HUDEP-2 (cell line): Measurements from ENCODE around the gene NFS1.
"Not testable (repeated sequence)": the region's sequence is repeated elsewhere in the genome, so short reads cannot be mapped to it uniquely, and the experiment has no call there.

ENCODE experiments used
- DNase-seq, 76 experiments: peaks; one replicate each; lab custom pipeline; 2025; ENCODE audit not compliant: unreplicated experiment in 76 of 76; lab: John Stamatoyannopoulos, UW

Gene NFS1

DNA sequence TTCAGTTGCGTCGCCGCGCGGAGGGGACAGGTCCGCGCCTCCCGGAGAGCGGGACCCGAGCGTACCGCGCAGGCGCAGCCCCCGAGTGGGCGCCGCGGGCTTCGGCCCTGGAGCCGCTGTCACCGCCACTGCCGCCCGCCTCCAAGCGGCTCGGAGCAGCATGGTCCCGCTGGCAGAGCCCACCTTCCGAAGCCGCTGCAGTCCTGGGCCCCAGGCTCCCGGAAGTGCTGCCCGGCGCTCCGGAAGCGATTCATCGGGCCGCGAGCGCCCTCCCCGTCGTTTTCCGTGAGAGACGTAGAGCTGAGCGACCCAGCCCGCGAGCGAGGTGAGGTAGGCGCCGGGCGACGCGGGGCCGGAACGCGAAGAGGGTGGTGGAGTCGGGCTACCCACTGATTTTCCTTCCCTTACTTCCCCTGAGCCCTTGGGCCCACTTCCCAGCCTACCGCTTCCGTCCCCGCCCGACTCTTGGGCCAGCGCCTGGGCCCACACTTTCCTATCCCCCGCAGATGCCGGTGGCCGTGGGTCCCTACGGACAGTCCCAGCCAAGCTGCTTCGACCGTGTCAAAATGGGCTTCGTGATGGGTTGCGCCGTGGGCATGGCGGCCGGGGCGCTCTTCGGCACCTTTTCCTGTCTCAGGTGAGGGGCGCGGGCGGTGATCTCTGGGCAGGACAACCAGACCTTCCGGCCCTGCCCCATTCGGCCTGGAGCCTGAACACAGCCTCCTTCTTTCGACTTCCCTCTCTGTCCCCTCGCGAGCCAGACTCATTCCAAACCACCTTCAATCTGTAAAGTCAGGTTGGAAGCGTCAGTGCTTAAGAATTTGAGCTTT, at the start of gene NFS1, which contains the start of gene ROMO1:
Gene NFS1 (minus strand): TSS at position 226 of the 830 bp plus-strand sequence. CDS start 64 bp downstream, at position 162.
Gene ROMO1 (plus strand): TSS at position 279 of the 830 bp plus-strand sequence. CDS start 228 bp downstream, at position 507.
- DNase-seq: peak in 72 of 76 experiments; percentile 11 to 85 (median 67)

DNA sequence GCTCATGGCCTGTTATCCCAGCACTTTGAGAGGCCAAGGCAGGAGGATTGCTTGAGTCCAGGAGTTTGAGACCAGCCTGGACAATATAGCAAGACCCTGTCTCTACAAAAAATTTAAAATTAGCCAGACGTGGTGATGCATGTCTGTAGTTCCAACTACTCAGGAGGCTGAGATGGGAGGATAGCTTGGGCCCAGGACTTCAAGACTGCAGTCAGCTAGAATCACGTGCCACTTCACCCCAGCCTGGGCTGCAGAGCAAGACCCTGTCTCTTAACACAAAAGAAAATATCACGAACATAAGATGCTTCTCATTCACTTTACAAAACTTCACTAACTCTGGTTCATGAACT, 45.3 kb upstream of the NFS1 start:
- not testable (repeated sequence) for DNase-seq

DNA sequence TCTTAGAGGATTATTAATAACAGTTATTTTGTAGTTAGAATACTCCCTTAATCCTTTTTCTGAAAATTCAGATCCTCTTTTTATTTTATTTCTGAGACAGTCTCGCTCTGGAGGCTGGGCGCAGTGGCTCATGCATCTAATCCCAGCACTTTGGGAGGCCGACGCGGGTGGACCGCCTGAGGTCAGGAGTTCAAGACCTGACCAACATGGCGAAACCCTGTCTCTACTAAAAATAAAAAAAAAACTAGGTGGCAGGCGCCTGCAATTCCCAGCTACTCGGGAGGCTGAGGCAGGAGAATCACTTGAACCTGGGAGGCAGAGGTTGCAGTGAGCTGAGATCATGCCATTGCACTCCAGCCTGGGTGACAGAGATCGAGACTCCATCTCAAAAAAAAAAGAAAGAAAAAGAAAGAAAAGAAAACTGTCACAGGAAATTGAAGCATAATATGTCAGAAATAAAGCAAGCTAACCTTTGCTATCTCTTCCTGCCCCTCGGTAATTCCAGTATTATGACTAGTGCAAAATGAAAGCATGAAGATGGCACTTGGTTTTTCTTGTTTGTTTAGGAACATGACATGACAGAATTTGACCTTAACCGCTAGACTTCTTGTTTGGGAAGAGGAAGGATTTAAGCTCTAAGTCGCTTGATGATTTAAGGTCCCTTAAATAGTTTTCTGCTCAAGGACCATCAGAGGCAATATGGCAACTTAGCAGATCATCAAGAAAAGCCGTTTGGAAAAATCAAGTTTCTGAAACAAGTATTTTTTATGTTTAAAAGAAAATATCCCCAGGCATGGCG, 44.7 kb upstream of the NFS1 start:
- peak in 2 of 76 experiments; percentile 5 to 10 for DNase-seq

DNA sequence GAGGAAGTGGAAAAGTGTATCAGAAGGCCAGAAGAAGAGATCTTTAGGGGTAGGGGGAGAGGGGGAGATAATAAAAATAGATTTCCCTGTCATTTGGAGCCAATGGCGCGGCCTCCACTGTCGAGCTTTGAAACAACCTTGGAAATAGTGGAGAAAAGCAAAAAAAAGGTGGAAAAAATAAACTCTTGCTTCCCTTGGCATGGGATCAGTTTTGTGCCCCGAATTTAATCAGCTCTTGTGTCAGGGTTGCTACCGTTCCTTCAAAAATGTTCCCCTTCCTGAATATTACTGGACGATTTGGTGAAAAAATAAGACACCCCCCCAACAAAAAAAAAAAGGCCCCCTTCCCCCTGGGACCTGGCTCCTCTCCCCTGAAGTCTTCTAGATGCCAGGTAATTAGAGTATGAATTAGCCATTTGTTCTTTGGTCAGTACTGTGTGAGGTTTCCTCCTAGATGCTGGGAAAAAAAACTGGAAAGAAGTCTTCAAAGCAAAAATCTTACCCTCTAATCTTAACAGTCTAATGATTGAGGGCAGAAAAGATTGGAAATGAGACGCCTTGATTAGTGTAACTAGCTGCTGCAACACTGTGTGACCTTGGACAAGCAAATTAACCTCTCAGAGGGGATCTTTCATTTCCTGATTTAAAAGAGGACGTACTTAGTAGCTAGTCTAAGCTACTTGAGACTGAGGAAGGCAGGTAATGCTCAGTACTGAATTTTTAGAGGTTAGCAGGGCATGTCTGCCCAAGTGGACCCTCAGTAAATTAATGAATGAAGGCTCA, 43.8 kb upstream of the NFS1 start:
- peak in 12 of 76 experiments; percentile 1 to 54 (median 10) for DNase-seq

DNA sequence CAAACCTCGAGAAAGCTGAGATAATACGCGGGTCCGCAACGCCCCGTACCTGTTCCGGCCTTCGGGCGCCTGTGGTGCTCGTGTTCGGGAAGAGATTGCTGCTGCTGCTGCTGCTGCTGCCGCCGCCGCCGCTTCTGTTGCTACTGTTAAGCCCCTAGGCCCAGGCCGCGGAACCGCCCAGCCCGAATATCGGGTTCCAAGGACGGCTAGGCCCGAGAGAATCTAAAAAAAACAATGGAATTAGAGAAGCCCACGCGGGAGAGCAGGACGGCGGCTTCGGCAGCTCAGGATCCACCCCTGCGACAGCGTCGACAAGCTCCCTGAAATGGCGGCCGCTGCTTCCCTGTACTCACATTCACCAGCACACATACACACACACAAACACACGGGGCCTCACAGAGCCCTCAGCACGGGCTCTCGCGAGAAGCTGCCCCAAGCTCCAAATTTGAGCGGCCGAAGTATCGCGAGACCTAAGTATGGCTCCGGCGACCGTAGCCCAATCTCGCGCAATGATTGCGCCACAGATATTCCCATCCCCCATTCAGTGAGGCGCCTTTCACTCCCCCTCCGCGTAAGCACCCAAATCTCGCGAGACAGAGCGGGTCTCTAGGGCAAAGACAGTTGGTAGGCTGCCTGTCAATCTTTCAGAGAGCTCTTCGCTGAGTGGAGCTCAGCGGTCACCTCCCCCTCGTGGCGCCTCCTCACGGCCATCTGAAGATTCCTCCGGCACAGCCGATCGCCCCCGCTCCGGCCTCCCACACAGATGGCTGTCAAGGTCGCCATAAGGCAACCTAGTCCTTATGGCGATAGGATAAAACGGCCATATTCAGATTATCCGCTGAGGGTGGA, 43.0 kb upstream of the NFS1 start, which contains the start of gene RBM39:
Gene RBM39 (minus strand): TSS at position 369 of the 849 bp plus-strand sequence. CDS start 1,386 bp downstream, outside the sequence.
- DNase-seq: peak; percentile 76 to 100 (median 99)

DNA sequence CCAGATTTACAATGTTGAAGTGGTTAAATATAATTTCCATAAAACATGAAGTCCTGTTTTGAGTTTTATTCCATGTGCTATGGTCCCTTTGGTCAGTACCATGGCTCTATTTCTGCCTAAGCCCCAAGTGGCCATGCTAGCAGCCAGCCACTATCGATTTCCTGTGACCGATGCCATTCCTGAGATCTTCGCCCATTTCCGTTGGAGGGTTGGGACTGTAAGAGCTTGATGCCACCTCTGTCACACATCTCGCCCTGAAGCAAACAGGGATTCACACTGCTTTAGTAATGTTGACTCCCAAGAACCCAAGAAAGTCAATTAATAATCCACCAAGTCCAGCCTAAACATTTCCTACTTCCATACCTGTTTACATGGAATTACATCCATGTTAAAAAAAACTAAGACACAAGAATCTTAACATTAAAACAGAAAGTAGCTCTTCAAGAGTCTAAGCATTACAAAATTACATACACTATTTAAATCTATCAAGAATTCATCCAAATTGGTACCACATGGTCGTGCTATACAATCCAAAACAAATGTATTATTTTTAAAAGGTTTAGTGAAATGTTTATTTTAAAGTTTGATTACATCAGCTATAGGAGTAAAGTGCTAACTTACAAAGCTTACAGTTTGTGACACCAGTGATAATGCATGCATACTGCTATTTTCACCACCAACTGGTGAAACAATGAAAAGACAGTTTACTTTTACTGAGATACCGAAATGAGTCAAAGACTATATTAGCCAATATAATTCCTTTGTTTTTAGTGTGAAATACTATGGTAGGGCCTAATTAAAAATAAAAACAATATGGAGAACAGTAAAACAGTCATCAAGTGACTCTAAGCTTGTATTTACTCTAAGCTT, 40.4 kb upstream of the NFS1 start:
- peak in 13 of 76 experiments; percentile 1 to 43 (median 18) for DNase-seq

DNA sequence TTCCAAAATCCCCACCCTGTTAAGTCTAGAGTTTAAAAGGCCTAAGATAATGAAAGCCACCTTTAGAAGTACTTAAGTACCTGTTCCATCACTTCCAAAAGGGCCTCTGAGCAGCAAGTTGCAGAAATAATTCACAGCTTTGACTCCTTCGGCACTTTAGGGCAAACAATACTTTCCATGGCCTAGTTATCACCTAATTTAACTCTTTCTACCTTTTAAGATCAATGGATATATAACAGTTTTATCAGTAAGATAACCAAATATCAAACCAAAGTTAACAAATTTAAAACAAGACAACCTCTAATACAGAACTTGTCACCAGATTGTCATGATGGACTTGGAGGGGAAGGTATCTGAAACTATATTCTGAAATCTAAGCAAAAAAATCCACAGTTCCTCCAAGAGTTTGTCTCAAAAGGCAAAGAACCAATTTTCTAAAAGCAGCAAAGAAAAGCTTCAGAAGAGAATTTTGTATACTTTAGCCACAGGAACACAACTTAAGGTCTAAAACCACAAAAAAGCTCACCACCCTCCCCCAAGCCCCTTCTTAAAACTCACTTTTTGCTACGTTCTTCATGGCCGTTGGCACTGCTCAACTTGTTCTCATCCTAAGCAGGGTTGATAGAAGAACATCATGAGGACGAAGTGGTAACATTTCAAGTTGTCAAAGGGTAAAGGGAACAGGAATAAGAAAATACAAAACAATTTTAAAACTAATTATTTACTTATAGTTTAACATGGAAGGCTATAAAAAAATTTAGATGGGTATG, 39.4 kb upstream of the NFS1 start:
- no peak for DNase-seq

DNA sequence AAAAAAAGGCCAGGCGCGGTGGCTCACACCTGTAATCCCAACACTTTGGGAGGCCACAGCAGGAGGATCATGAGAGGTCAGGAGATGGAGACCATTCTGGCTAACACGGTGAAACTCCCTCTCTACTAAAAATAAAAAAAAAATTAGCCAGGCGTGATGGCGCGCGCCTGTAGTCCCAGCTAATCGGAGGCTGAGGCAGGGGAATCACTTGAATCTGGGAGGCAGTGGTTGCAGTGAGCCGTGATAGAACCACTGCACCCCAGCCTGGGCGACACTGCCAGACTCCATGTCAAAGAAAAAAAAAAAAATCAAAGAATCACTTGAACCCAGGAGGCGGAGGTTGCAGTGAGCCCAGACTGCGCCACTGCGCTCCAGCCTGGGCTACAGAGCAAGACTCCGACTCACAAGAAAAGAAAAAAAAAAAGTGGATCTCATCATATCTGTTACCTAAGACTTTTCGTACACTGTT, 38.7 kb upstream of the NFS1 start:
- no peak for DNase-seq

DNA sequence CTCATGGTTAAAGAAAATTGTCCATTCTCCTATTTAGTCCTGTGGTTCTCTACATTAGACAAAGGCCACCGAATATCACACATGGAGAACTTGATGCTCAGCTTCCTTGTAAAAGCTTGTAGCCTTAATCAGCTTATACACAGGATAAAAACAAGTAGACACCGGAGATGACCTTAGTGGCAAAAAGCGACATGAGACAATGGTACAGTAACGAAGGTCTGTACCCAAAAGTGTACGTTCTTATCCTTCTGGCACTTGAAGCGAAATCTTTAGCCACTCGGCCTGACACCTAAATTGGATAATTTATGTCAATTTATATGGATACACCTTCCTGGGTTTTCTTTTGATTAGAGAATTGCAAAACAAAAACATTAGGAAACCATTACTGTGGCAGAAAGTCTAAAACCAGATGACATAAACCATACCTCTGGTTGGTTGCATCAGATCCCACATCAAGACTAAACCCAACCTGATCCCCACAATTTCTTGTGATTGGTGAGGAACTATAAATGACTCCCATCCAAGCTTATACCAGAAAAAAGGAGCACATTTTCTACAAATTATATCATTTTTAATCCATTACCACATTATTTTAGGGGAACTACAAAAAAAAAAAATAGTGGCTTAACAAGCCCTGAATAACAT, 36.8 kb upstream of the NFS1 start:
- no peak for DNase-seq

DNA sequence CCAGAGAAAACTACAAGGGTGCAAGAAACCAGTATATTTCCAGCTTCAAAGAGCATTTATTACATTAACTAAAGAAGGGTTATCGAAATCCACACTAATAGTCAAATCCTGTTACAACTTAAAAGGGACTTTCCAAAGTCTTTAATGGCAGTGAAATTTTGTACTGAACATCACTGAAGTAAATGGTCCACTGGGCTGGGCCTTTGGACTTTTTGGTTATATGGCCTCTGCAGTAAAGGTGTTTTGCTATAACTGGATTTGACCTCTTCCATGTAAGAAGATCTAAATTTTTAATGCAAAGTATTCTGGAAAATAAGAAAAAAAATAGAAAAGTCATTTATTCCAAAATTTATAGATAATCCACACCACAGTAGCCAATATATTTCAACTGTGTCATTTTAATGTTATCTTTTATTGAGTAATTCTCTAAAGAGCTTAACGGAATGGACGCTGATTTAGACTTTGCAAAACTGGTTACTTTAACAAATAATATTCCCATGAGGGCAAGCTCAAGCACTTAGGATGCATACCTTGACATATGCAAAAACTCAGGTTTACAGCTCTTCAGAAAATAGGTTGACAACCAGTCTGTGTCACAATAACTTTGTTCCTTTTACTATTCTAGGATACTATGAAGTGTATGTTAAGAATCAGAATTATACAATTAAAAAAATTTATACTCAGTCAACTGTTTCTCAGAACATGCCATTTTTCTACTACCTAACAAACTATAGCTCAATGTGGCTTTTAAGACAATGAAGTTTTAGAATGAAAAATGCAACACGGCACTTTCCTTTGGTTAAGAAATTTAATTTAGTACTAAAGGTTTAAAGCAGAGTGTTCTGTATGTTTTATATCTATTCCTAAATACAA, 35.9 kb upstream of the NFS1 start:
- no peak for DNase-seq

DNA sequence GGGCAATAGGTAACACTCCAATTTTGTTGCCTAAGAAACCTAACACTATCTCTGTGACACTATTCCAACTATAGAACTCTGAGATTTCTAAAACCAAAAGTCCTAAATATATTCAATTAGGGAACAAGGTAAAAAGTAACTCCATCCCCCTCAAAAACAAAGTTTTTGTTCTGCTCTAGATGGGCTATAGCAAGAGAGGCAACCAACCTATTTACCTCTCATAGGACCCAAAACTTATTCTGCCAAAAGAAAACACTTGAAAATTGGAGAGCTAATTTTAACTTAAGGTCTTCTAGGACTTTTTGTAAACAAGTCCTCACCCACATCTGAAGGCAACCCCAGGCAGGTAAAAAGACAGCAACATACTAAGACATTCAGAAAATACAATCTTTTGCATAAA, 35.2 kb upstream of the NFS1 start:
- DNase-seq: no peak

DNA sequence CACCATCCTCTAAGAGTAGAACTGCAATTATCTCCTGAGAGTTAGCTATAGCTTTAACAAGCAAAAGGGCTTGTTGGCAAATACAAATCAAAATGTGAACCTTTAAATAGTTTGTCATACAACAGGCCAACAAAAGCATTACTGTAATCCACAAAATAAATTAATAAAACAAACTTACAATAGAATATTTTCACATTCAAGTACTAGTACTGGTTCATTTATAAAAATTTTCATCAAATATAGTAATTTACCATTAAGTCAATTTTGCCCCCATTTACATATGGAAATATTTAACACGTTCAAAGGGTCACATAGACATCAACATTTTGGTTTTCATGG, 33.5 kb upstream of the NFS1 start:
- no peak for DNase-seq

DNA sequence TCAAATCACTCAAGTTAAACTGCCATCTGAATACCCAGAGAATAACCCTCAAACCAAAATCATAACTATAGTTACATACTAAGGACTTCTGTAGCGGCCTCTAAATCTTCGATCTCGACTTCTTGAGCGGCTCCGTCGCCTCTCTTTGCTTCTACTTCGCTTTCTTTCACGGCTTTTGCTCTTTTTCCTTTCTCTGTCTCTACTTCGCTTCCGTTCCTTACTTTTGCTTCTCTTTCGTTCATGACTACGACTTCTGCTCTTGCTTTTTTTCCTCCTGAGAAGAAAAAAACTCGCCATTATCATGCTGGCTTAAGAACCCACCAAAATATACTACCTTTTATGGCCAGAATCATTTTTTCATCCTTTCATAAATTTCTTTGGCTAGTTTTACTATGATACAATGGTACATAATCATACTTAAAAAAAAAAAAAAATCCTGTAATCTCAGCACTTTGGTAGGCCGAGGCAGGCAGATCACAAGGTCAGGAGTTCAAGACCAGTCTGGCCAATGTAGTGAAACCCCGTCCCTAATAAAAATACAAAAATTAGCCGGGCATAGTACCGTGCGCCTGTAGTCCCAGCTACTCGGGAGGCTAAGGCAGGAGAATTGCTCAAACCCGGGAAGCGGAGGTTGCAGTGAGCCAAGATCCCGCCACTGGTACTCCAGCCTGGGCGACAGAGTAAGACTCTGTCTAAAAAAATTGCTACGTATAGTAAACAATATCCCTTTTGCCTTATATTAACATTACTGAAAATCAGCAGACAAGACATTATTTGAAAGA, 32.9 kb upstream of the NFS1 start:
- DNase-seq: no peak

DNA sequence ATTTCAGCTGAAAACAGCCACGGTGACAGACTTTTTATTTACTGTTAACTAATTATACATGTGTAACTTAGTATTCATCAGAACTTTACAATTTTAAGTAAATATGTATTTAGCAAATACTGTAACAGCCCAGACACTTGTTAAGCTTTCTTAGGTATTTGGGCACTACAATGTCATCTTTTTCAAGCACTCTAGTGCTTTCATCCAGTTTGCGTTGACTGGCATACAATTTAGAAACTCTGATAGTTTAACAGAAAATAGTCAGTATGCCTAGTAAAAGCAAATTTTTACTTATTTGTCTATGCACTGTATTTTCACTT, 32.3 kb upstream of the NFS1 start:
- DNase-seq: no peak

DNA sequence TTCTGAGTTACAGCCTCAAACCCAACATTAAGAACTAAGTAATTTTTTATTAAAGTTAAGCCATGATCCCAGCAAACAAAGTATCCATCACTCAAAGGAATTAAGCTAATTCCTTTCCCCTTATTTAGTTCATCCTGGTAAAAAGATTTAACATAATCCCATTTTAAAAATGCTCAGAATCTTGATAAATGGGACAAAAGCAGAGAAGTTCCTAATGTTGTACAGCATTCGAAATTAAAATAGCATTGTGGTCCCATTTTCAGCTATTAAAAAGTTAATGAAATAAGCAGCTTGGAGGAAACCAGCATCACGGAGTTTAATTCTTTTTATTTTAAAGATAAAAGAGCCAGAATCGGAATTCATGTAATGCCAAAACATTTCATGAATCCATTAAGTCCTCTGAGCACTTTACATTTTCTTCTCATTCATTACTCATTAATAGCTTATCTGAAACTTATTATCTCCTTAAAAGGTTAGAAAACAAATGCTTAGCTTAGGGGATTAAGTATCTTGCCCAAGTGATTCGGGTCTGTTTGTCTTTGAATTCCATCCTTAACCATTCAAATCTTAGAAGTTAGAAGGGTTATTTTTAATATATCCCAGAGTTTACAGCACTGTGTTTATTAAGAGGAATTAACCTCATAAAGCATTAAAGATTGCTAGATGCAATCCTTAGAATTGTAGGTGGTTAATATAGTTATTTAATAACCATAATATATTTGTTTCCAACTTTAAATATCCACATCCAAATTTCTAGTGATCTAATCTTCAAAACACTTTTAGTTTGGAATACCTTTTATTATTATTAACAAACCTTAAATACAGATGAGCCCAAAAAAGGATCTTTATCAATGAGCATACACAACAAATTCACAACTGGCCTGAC, 31.7 kb upstream of the NFS1 start:
- no peak for DNase-seq
